IPS-NIHi7 (cell line): ENCODE measurements around the gene KIF3B.
"Not testable (repeated sequence)": the region's sequence is repeated elsewhere in the genome, so short reads cannot be mapped to it uniquely, and the experiment has no call there.

Source experiments
- DNase-seq: peaks from one replicate; pipeline ENCODE4 v3.0.0; 2012; ENCODE audit warnings: mixed read lengths; ENCODE audit errors: extremely low spot score

Gene KIF3B

GRCh38 chr20:32330555-32330897 lies 53.1 kb downstream of the KIF3B start:
- no peak for DNase-seq

- no peak for DNase-seq
Observed at GRCh38 chr20:32332614-32333013, 55.2 kb downstream of the KIF3B start.

- no peak for DNase-seq
Observed at GRCh38 chr20:32333181-32333987, 55.9 kb downstream of the KIF3B start.

- no peak for DNase-seq
Observed at GRCh38 chr20:32333988-32334885, 56.8 kb downstream of the KIF3B start.

GRCh38 chr20:32336918-32337347 lies 59.5 kb downstream of the KIF3B start:
- peak; percentile 42 for DNase-seq

- no peak for DNase-seq
Observed at GRCh38 chr20:32337937-32338661, 60.6 kb downstream of the KIF3B start.

- no peak for DNase-seq
Observed at GRCh38 chr20:32338665-32339064, 61.2 kb downstream of the KIF3B start.

- DNase-seq, result no peak
Observed at GRCh38 chr20:32339116-32339515, 61.7 kb downstream of the KIF3B start.

GRCh38 chr20:32341053-32341452 lies 63.6 kb downstream of the KIF3B start:
- not testable (repeated sequence) for DNase-seq

- DNase-seq, result no peak
Observed at GRCh38 chr20:32343439-32343838, 66.0 kb downstream of the KIF3B start.

GRCh38 chr20:32344835-32345506 lies 67.5 kb downstream of the KIF3B start:
- peak; percentile 47 for DNase-seq

- DNase-seq, result no peak
Observed at GRCh38 chr20:32348207-32348606, 70.8 kb downstream of the KIF3B start.

GRCh38 chr20:32350421-32350820 lies 73.0 kb downstream of the KIF3B start:
- no peak for DNase-seq

- no peak for DNase-seq
Observed at GRCh38 chr20:32352121-32352720, 74.8 kb downstream of the KIF3B start.

GRCh38 chr20:32353848-32354496 lies 76.5 kb downstream of the KIF3B start:
- no peak for DNase-seq

- no peak for DNase-seq
Observed at GRCh38 chr20:32354592-32355416, 77.4 kb downstream of the KIF3B start.

GRCh38 chr20:32355417-32355841 lies 78.0 kb downstream of the KIF3B start:
- no peak for DNase-seq

GRCh38 chr20:32355907-32356621 lies 78.6 kb downstream of the KIF3B start:
- DNase-seq, result not testable (repeated sequence)
